Fibroblast of lung (primary cell): Measurements from ENCODE around the gene GET3. TPM values are rescaled to one million over a fixed set of nuclear protein-coding genes. Genes with fewer than 3 reads are reported as not detected.

Experiments
- DNase-seq, 2 donors: peaks; one replicate each; pipeline versions ENCODE4 v3.0.0 to v3.0.0-alpha.2; 2010; ENCODE audit warnings: low read depth in 2 of 2
- H2AFZ ChIP-seq: 2 replicates; pipeline ENCODE4 v1.5.1; 2012; ENCODE audit warnings: low read length, control low read depth, inconsistent platforms
- H3K27ac ChIP-seq: 2 replicates; pipeline ENCODE4 v1.5.1; 2011; ENCODE audit warnings: low read length, control low read depth; ENCODE audit not compliant: insufficient read depth
- H3K27me3 ChIP-seq: 2 replicates; pipeline ENCODE4 v1.5.1; 2011; ENCODE audit warnings: mild to moderate bottlenecking, low read length; ENCODE audit not compliant: control insufficient read depth, insufficient read depth
- H3K36me3 ChIP-seq: 2 replicates; pipeline ENCODE4 v1.5.1; 2011; ENCODE audit warnings: low read length; ENCODE audit not compliant: control insufficient read depth, insufficient read depth
- H3K4me1 ChIP-seq: 2 replicates; pipeline ENCODE4 v1.5.1; 2011; ENCODE audit warnings: low read length; ENCODE audit not compliant: control insufficient read depth, insufficient read depth; ENCODE audit errors: extremely low read depth
- H3K4me2 ChIP-seq: 2 replicates; pipeline ENCODE4 v1.5.1; 2011; ENCODE audit warnings: low read length, control low read depth; ENCODE audit not compliant: insufficient read depth; ENCODE audit errors: extremely low read depth
- H3K4me3 ChIP-seq, 4 experiments: fragments of 200-600 bp in 1 of 4; sonication (generic) in 1 of 4; replicated peaks in 1 of 4; 2 replicates each; pipeline ENCODE4 v1.5.1; 2011 to 2016; ENCODE audit warnings: low read length in 4 of 4, low read depth in 3 of 4, mild to moderate bottlenecking in 3 of 4, control low read depth in 2 of 4, inconsistent platforms in 1 of 4, mixed read lengths in 1 of 4; ENCODE audit not compliant: insufficient read depth in 1 of 4; ENCODE audit errors: control extremely low read depth in 1 of 4
- H3K79me2 ChIP-seq: 2 replicates; pipeline ENCODE4 v1.5.1; 2012; ENCODE audit warnings: mild to moderate bottlenecking, low read length, inconsistent platforms; ENCODE audit not compliant: control insufficient read depth, insufficient read depth
- H3K9ac ChIP-seq: 2 replicates; pipeline ENCODE4 v1.5.1; 2011; ENCODE audit warnings: mild to moderate bottlenecking, low read length, control low read depth; ENCODE audit not compliant: insufficient read depth
- H3K9me3 ChIP-seq: 2 replicates; pipeline ENCODE4 v1.5.1; 2012; ENCODE audit warnings: low read depth, low read length; ENCODE audit not compliant: control insufficient read depth, insufficient read depth
- H4K20me1 ChIP-seq: 2 replicates; pipeline ENCODE4 v1.5.1; 2011; ENCODE audit warnings: low read length; ENCODE audit not compliant: control insufficient read depth, insufficient read depth; ENCODE audit errors: extremely low read depth
- CTCF ChIP-seq, 2 donors: IDR thresholded peaks in 1 of 2; conservative IDR thresholded peaks in 1 of 2; 1 replicate in 1 of 2; 2 replicates in 1 of 2; pipeline ENCODE4 v1.5.1; 2011 to 2012; ENCODE audit warnings: low read length in 2 of 2, control low read depth in 1 of 2, inconsistent platforms in 1 of 2, low read depth in 1 of 2, mild to moderate bottlenecking in 1 of 2
- EZH2 ChIP-seq: IDR thresholded peaks from 2 replicates; pipeline ENCODE4 v1.5.1; 2012; ENCODE audit warnings: low read length, control low read depth, mild to moderate bottlenecking; ENCODE audit errors: missing control alignments
- polyA plus RNA-seq, 2 donors: library from polyadenylated mRNA; depleted of rRNA in 1 of 2; stranded (reverse) in 1 of 2; unstranded in 1 of 2; fragments of >200 nt; gene quantifications; 2 replicates each; pipeline ENCODE4 v1.2.1, GENCODE V29; 2011 to 2012; ENCODE audit warnings: missing spikeins in 1 of 2
- total RNA-seq: library from RNA; depleted of rRNA; stranded (reverse); fragments of >200 nt; gene quantifications from 2 replicates; pipeline ENCODE4 v1.2.1, GENCODE V29; 2014

GET3 gene
- total and polyA plus RNA-seq, 2 donors (not counting 1 experiment from before 2014, with no cell fraction given), result 94.1 to 123 TPM

- H3K9ac ChIP-seq, result no peak overlapping the region
- DNase-seq, result no peak
- no peak overlapping the region for H3K27ac ChIP-seq
- no peak overlapping the region for H3K4me2 ChIP-seq
- H4K20me1 ChIP-seq, result no peaks in the 10 kb centered on the region
- no peaks in the 10 kb centered on the region for H3K4me1 ChIP-seq
- H3K36me3 ChIP-seq, result peaks cover 2% of the 10 kb centered on the region
- H3K27me3 ChIP-seq, result no peaks in the 10 kb centered on the region
- no peak overlapping the region for H2AFZ ChIP-seq
- H3K9me3 ChIP-seq, result no peaks in the 10 kb centered on the region
- no peak overlapping the region for H3K4me3 ChIP-seq
- TF ChIP-seq CTCF (conservative IDR thresholded peaks at IDR 0.05 in 1 of 2, IDR thresholded peaks at IDR 0.05 in 1 of 2; ENCODE audit: low read depth in 1 of 2, low read length in 2 of 2) (no peak), EZH2 (no peak)
- H3K79me2 ChIP-seq, result no peaks in the 10 kb centered on the region
These were observed 22.4 kb downstream of the GET3 start for GRCh38 chr19:12759686-12760085.

- Histone ChIP-seq H3K27ac (no peak overlapping the region), H3K9ac (no peak overlapping the region), H3K9me3 (no peaks in the 10 kb centered on the region), H3K79me2 (no peaks in the 10 kb centered on the region), H3K4me3 (no peak overlapping the region), H4K20me1 (no peaks in the 10 kb centered on the region), H3K4me1 (no peaks in the 10 kb centered on the region), H3K27me3 (no peaks in the 10 kb centered on the region), H3K36me3 (peaks cover 2% of the 10 kb centered on the region), H3K4me2 (no peak overlapping the region), H2AFZ (no peak overlapping the region)
- TF ChIP-seq CTCF (conservative IDR thresholded peaks at IDR 0.05 in 1 of 2, IDR thresholded peaks at IDR 0.05 in 1 of 2; ENCODE audit: low read depth in 1 of 2, low read length in 2 of 2) (no peak), EZH2 (no peak)
- DNase-seq, result no peak
These were observed 25.8 kb downstream of the GET3 start for GRCh38 chr19:12763100-12763499.

- Histone ChIP-seq H3K9me3 (no peaks in the 10 kb centered on the region), H3K36me3 (peaks cover 2% of the 10 kb centered on the region), H3K4me1 (no peaks in the 10 kb centered on the region), H3K4me3 (no peak overlapping the region), H3K9ac (no peak overlapping the region), H3K79me2 (no peaks in the 10 kb centered on the region), H3K27ac (no peak overlapping the region), H4K20me1 (no peaks in the 10 kb centered on the region), H2AFZ (no peak overlapping the region), H3K27me3 (no peaks in the 10 kb centered on the region), H3K4me2 (no peak overlapping the region)
- TF ChIP-seq CTCF (conservative IDR thresholded peaks at IDR 0.05 in 1 of 2, IDR thresholded peaks at IDR 0.05 in 1 of 2; ENCODE audit: low read depth in 1 of 2, low read length in 2 of 2) (no peak), EZH2 (no peak)
- no peak for DNase-seq
These were observed 27.4 kb downstream of the GET3 start for GRCh38 chr19:12764698-12765097.
